Measurements from ENCODE around the gene ATG2A.

- TF ChIP-seq CTCF (IDR thresholded peaks at IDR 0.05; ENCODE audit: low read depth, low read length): no peak
- no peak for TF ChIP-seq POLR2A (IDR thresholded peaks at IDR 0.05; ENCODE audit: extremely low read depth, insufficient read length)
Measured at GRCh38 chr11:64870893-64871466, 46.0 kb downstream of the ATG2A start.
